Measurements from ENCODE around the gene BAZ2B. TPM values are rescaled to one million over a fixed set of nuclear protein-coding genes. Genes with fewer than 3 reads are reported as not detected.

The BAZ2B gene
- total and polyA plus RNA-seq, 2 donors (not counting 3 experiments of a cell fraction or from before 2014, with no cell fraction given) = 22.1 to 73.8 TPM

- Histone ChIP-seq H3K9me3 (replicated peaks; ENCODE audit: control insufficient read depth, insufficient read depth, low read length) (no peaks in the 10 kb centered on the region), H3K27me3 (ENCODE audit: control insufficient read depth in 2 of 2, insufficient read depth in 2 of 2, low read length in 2 of 2) (no peaks in the 10 kb centered on the region), H3K9me1 (replicated peaks; ENCODE audit: control insufficient read depth, extremely low read depth, insufficient read depth, low read length) (no peaks in the 10 kb centered on the region), H3K4me1 (ENCODE audit: control insufficient read depth, extremely low read depth, insufficient read depth, low read length) (no peaks in the 10 kb centered on the region), H3K79me2 (ENCODE audit: control insufficient read depth, insufficient read depth, low read length) (peaks cover 2% of the 10 kb centered on the region), H4K20me1 (replicated peaks; ENCODE audit: control insufficient read depth, extremely low read depth, insufficient read depth, low read length) (no peaks in the 10 kb centered on the region), H3K4me3 (replicated peaks in 1 of 3; ENCODE audit: insufficient read depth in 1 of 3, low read depth in 1 of 3, low read length in 3 of 3) (no peak overlapping the region), H2AFZ (ENCODE audit: low read depth, low read length) (no peak overlapping the region), H3K36me3 (ENCODE audit: control insufficient read depth in 2 of 2, extremely low read depth in 1 of 2, insufficient read depth in 2 of 2, low read length in 2 of 2) (no peaks in the 10 kb centered on the region), H3K27ac (ENCODE audit: insufficient read depth, low read depth, low read length) (no peak overlapping the region), H3K4me2 (ENCODE audit: insufficient read depth, low read length) (no peak overlapping the region), H3K9ac (replicated peaks; ENCODE audit: extremely low read depth, insufficient read depth, low read length) (no peak overlapping the region)
- TF ChIP-seq CTCF (IDR thresholded peaks at IDR 0.05; ENCODE audit: extremely low read depth in 1 of 2, insufficient read depth in 1 of 2, low read depth in 1 of 2, low read length in 2 of 2) = no peak
- peak; percentile 4 for TF ChIP-seq GATA2 (IDR thresholded peaks at IDR 0.05; ENCODE audit: insufficient read depth, insufficient read length, low read depth, low read length)
- DNase-seq (ENCODE audit: low read depth, low spot score) (no peak), FAIRE-seq (no peak)
- no TSS peak for BruUV-seq (replicated peaks)
- POLR2A ChIA-PET = no interaction called here
- dilution Hi-C loops (cut with MboI; ENCODE audit: extremely low pct_ligation_motif_present, low sequenced_read_pairs) = no loop called here
- intact Hi-C loops (cut with micrococcal nuclease) = no loop called here
- CTCF ChIA-PET = interaction anchor here (0.9 to 1.0 kb wide), 2 partner anchors 8 to 11 kb away, joined by 3 to 4 read pairs; no protein-coding TSS in a partner anchor
Measured at GRCh38 chr2:159591221-159591620, 25.1 kb downstream of the BAZ2B start.

- Histone ChIP-seq H3K9me3 (replicated peaks; ENCODE audit: control insufficient read depth, insufficient read depth, low read length) (no peaks in the 10 kb centered on the region), H3K79me2 (ENCODE audit: control insufficient read depth, insufficient read depth, low read length) (peaks cover 2% of the 10 kb centered on the region), H2AFZ (ENCODE audit: low read depth, low read length) (no peak overlapping the region), H3K36me3 (ENCODE audit: control insufficient read depth in 2 of 2, extremely low read depth in 1 of 2, insufficient read depth in 2 of 2, low read length in 2 of 2) (no peaks in the 10 kb centered on the region), H3K27me3 (ENCODE audit: control insufficient read depth in 2 of 2, insufficient read depth in 2 of 2, low read length in 2 of 2) (no peaks in the 10 kb centered on the region), H4K20me1 (replicated peaks; ENCODE audit: control insufficient read depth, extremely low read depth, insufficient read depth, low read length) (peaks cover 3% of the 10 kb centered on the region), H3K27ac (ENCODE audit: insufficient read depth, low read depth, low read length) (no peak overlapping the region), H3K4me2 (ENCODE audit: insufficient read depth, low read length) (no peak overlapping the region), H3K9ac (replicated peaks; ENCODE audit: extremely low read depth, insufficient read depth, low read length) (no peak overlapping the region), H3K4me3 (replicated peaks in 1 of 3; ENCODE audit: insufficient read depth in 1 of 3, low read depth in 1 of 3, low read length in 3 of 3) (no peak overlapping the region), H3K4me1 (ENCODE audit: control insufficient read depth, extremely low read depth, insufficient read depth, low read length) (no peaks in the 10 kb centered on the region), H3K9me1 (replicated peaks; ENCODE audit: control insufficient read depth, extremely low read depth, insufficient read depth, low read length) (no peaks in the 10 kb centered on the region)
- dilution Hi-C loops (cut with MboI; ENCODE audit: extremely low pct_ligation_motif_present, low sequenced_read_pairs) (no loop called here), intact Hi-C loops (cut with micrococcal nuclease) (no loop called here)
- no TSS peak for BruUV-seq (replicated peaks)
- DNase-seq (ENCODE audit: low read depth, low spot score) (no peak), FAIRE-seq (no peak)
- ChIA-PET POLR2A (no interaction called here), CTCF (interaction anchor here (1.1 kb wide), 1 partner anchor 9 kb away, joined by 3 read pairs; no protein-coding TSS in a partner anchor)
- no peak for TF ChIP-seq FOS (IDR thresholded peaks at IDR 0.05; ENCODE audit: borderline replicate concordance, insufficient read depth, low read length)
- TF ChIP-seq MAX (IDR thresholded peaks at IDR 0.05; ENCODE audit: insufficient read depth, insufficient read length) = no peak
- TF ChIP-seq MYC (IDR thresholded peaks at IDR 0.05; ENCODE audit: low read depth, low read length) = no peak
- TF ChIP-seq GATA2 (IDR thresholded peaks at IDR 0.05; ENCODE audit: insufficient read depth, insufficient read length, low read depth, low read length) = no peak
- no peak for TF ChIP-seq POLR2AphosphoS5 (IDR thresholded peaks at IDR 0.05; ENCODE audit: insufficient read depth, low read depth, low read length)
- no peak for TF ChIP-seq POLR2A (IDR thresholded peaks at IDR 0.05; ENCODE audit: low read depth, low read length)
- no peak for TF ChIP-seq CTCF (IDR thresholded peaks at IDR 0.05; ENCODE audit: extremely low read depth in 1 of 2, insufficient read depth in 1 of 2, low read depth in 1 of 2, low read length in 2 of 2)
- no peak for TF ChIP-seq EZH2 (IDR thresholded peaks at IDR 0.05; ENCODE audit: borderline replicate concordance, low read depth, low read length, severe bottlenecking)
- no peak for TF ChIP-seq JUN (IDR thresholded peaks at IDR 0.05; ENCODE audit: borderline replicate concordance, insufficient read depth, insufficient read length, low read depth)
Measured at GRCh38 chr2:159589286-159589685, 27.1 kb downstream of the BAZ2B start.

Measured in endothelial cell of umbilical vein (primary cell).